Measurements from ENCODE around the gene PALS2. TPM values are rescaled to one million over a fixed set of nuclear protein-coding genes. Genes with fewer than 3 reads are reported as not detected.

The PALS2 gene
- total and polyA plus RNA-seq, 9 of the 15 experiments (the other 6 are each of a cell fraction or from before 2014, with no cell fraction given), result 5.9 to 35.0 (median 17.7) TPM

GRCh38 chr7:24602860-24603456, 29.7 kb downstream of the PALS2 start:
- Histone ChIP-seq H3K9me1 (ENCODE audit: control insufficient read depth, insufficient read depth, low read length) (no peaks in the 10 kb centered on the region), H3K79me2 (ENCODE audit: control insufficient read depth, insufficient read depth, low read length) (peaks cover 29% of the 10 kb centered on the region), H3K9me3 (replicated peaks; ENCODE audit: control insufficient read depth, insufficient read depth, low read depth, low read length) (no peaks in the 10 kb centered on the region), H3K4me1 (replicated peaks in 1 of 2; ENCODE audit: control insufficient read depth in 2 of 2, insufficient read depth in 2 of 2, low read length in 2 of 2) (no peaks in the 10 kb centered on the region; a peak in 1 of 5 replicates), H3K4me2 (ENCODE audit: insufficient read depth, low read length) (no peak overlapping the region), H3K4me3 (no peak overlapping the region), H2AFZ (ENCODE audit: low read depth, low read length) (no peak overlapping the region), H3K9ac (ENCODE audit: insufficient read depth in 1 of 2, low read depth in 2 of 2, low read length in 2 of 2) (no peak overlapping the region), H4K20me1 (replicated peaks; ENCODE audit: control insufficient read depth, insufficient read depth, low read length) (no peaks in the 10 kb centered on the region), H3K27me3 (ENCODE audit: control insufficient read depth in 2 of 2, insufficient read depth in 2 of 2, low read length in 2 of 2) (no peaks in the 10 kb centered on the region), H3K27ac (ENCODE audit: extremely low read depth, low read depth, low read length) (no peak overlapping the region), H3K36me3 (ENCODE audit: control insufficient read depth, insufficient read depth, low read length) (no peaks in the 10 kb centered on the region; the same call in 2 of the 3 replicates)
- ChIA-PET POLR2A (interaction anchor here (1.1 to 1.7 kb wide), 2 partner anchors 10 to 27 kb away, joined by 3 to 4 read pairs; no protein-coding TSS in a partner anchor), CTCF (ENCODE audit: low intra/inter-chr PET ratio) (no interaction called here)
- ATAC-seq (no peak), FAIRE-seq (no peak), DNase-seq (ENCODE audit: extremely low read depth in 1 of 4, low spot score in 3 of 4) (no peak)
- intact Hi-C loops (cut with micrococcal nuclease), result no loop called here
- in situ Hi-C loops (cut with MboI), result no loop called here
- TF ChIP-seq CREBBP (IDR thresholded peaks at IDR 0.05; ENCODE audit: low read depth, low read length), result no peak
- peak; percentile 63; the same call in 1 of the 2 replicates for TF ChIP-seq ZNF12 (CRISPR knock-in tag; IDR thresholded peaks at IDR 0.05)
- BruUV-seq (replicated peaks), result no TSS peak

GRCh38 chr7:24604630-24605029, 31.4 kb downstream of the PALS2 start:
- POLR2A ChIA-PET, result interaction anchor here (0.6 kb wide), 1 partner anchor 65 kb away, joined by 3 read pairs; no protein-coding TSS in a partner anchor
- TF ChIP-seq RFX5 (IDR thresholded peaks at IDR 0.05; ENCODE audit: low read depth, low read length) (no peak), ZNF778 (CRISPR knock-in tag; IDR thresholded peaks at IDR 0.05) (no peak), HDAC8 (tag; IDR thresholded peaks at IDR 0.05) (no peak), BRD9 (IDR thresholded peaks at IDR 0.05; ENCODE audit: low read depth, partially characterized antibody) (no peak), HOXB6 (CRISPR knock-in tag; IDR thresholded peaks at IDR 0.05; ENCODE audit: borderline replicate concordance) (no peak), ATF6 (CRISPR knock-in tag; IDR thresholded peaks at IDR 0.05) (no peak), PBX2 (CRISPR knock-in tag; IDR thresholded peaks at IDR 0.05; ENCODE audit: low read depth) (no peak), PBX2 (tag; conservative IDR thresholded peaks at IDR 0.05; ENCODE audit: low read depth) (no peak), ZNF561 (CRISPR knock-in tag; conservative IDR thresholded peaks at IDR 0.05) (no peak), NFE2 (IDR thresholded peaks at IDR 0.05; ENCODE audit: low read depth) (no peak)

More at GRCh38 chr7:24604630-24605029, 31.4 kb downstream of the PALS2 start:
- no peaks in the 10 kb centered on the region for H3K9me3 ChIP-seq (replicated peaks; ENCODE audit: control insufficient read depth, insufficient read depth, low read depth, low read length)
- no peak for FAIRE-seq
- no TSS peak for BruUV-seq (replicated peaks)
- peaks cover 0 to 3% of the 10 kb centered on the region in 2 experiments; a peak in 3 of 5 replicates for H3K4me1 ChIP-seq (replicated peaks in 1 of 2; ENCODE audit: control insufficient read depth in 2 of 2, insufficient read depth in 2 of 2, low read length in 2 of 2)
- intact Hi-C loops (cut with micrococcal nuclease) (no loop called here), in situ Hi-C loops (cut with MboI) (no loop called here)
- H3K27me3 ChIP-seq (ENCODE audit: control insufficient read depth in 2 of 2, insufficient read depth in 2 of 2, low read length in 2 of 2), result no peaks in the 10 kb centered on the region
- no peak overlapping the region for H3K4me3 ChIP-seq
- ATAC-seq, result peak; percentile 57; the same call in 2 of the 3 replicates
- H3K9ac ChIP-seq (ENCODE audit: insufficient read depth in 1 of 2, low read depth in 2 of 2, low read length in 2 of 2), result no peak overlapping the region
- no peaks in the 10 kb centered on the region; the same call in 2 of the 3 replicates for H3K36me3 ChIP-seq (ENCODE audit: control insufficient read depth, insufficient read depth, low read length)
- DNase-seq (ENCODE audit: extremely low read depth in 1 of 4, low spot score in 3 of 4), result peak in 1 of 4 experiments; percentile 9
- H4K20me1 ChIP-seq (replicated peaks; ENCODE audit: control insufficient read depth, insufficient read depth, low read length), result no peaks in the 10 kb centered on the region
- CTCF ChIA-PET (ENCODE audit: low intra/inter-chr PET ratio), result no interaction called here
- no peak overlapping the region for H3K4me2 ChIP-seq (ENCODE audit: insufficient read depth, low read length)
- H3K27ac ChIP-seq (ENCODE audit: extremely low read depth, low read depth, low read length), result no peak overlapping the region
- H2AFZ ChIP-seq (ENCODE audit: low read depth, low read length), result no peak overlapping the region
- WGBS (ENCODE audit: insufficient coverage, low coverage, missing lambda C conversion rate), result 35% methylated on average over 3 of the region's 3 CpGs
- no peaks in the 10 kb centered on the region for H3K9me1 ChIP-seq (ENCODE audit: control insufficient read depth, insufficient read depth, low read length)
- H3K79me2 ChIP-seq (ENCODE audit: control insufficient read depth, insufficient read depth, low read length), result peaks cover 35% of the 10 kb centered on the region
